K562 (cell line): ENCODE measurements around the gene EZH1. TPM values are rescaled to one million over a fixed set of nuclear protein-coding genes. Genes with fewer than 3 reads are reported as not detected.

Source experiments
- ATAC-seq: fragments of 200-7000 bp; cut with Tn5 transposase; 3 replicates; pipeline ENCODE4 v1.9.1; 2020; ENCODE audit warnings: moderate library complexity
- BruUV-seq: library from RNA; stranded (reverse); fragments of 400-500 nt; replicated peaks from 2 replicates; lab custom pipeline; 2021; lab: Mats Ljungman, UMichigan
- CTCF ChIA-PET: fragments of 300-600 bp; formaldehyde crosslinking; extraction: SDS; loops from one replicate; lab custom pipeline; 2021; ENCODE audit warnings: low intra/inter-chr PET ratio; lab: Yijun Ruan, JAX
- POLR2A ChIA-PET: fragments of 300-600, 350-650 bp; sonication (Branson Sonifier 250); formaldehyde crosslinking; extraction: SDS; loops from one replicate; lab custom pipeline; 2021; ENCODE audit warnings: antibody characterized with exemption, inconsistent platforms; lab: Yijun Ruan, JAX
- DNase-seq, 4 experiments: peaks; one replicate each; pipeline versions ENCODE4 v3.0.0 to v3.0.0-alpha.2; 2011 to 2018; ENCODE audit warnings: low spot score in 3 of 4, mixed read lengths in 3 of 4; ENCODE audit errors: extremely low read depth in 1 of 4
- FAIRE-seq: peaks from 2 replicates; lab custom pipeline; 2011; peaks lifted over from hg19 to GRCh38; lab: Jason Lieb, UNC
- H2AFZ ChIP-seq: 2 replicates; pipeline ENCODE4 v1.6.0; 2011; ENCODE audit warnings: low read depth, low read length, control low read depth, inconsistent platforms
- H3K27ac ChIP-seq: fragments of 200-600 bp; 3 replicates; pipeline ENCODE4 v1.8.0; 2011; ENCODE audit warnings: low read depth, mild to moderate bottlenecking, control low read depth, inconsistent platforms, low read length, moderate library complexity, mixed read lengths; ENCODE audit errors: extremely low read depth
- H3K27me3 ChIP-seq, 2 experiments: fragments of 300-600 bp in 1 of 2; 2 replicates in 1 of 2; 3 replicates in 1 of 2; pipeline versions ENCODE4 v1.6.0 to v1.8.0; 2011; ENCODE audit warnings: inconsistent platforms in 2 of 2, low read length in 2 of 2, mild to moderate bottlenecking in 1 of 2, mixed read lengths in 1 of 2, moderate library complexity in 1 of 2; ENCODE audit not compliant: control insufficient read depth in 2 of 2, insufficient read depth in 2 of 2
- H3K36me3 ChIP-seq: fragments of 300-600 bp; 3 replicates; pipeline ENCODE4 v1.8.0; 2011; ENCODE audit warnings: mild to moderate bottlenecking, low read length, inconsistent platforms; ENCODE audit not compliant: control insufficient read depth, insufficient read depth
- H3K4me1 ChIP-seq, 2 experiments: fragments of 200-600 bp in 1 of 2; replicated peaks in 1 of 2; 2 replicates in 1 of 2; 3 replicates in 1 of 2; pipeline versions ENCODE4 v1.5.1 to v1.8.0; 2011; ENCODE audit warnings: inconsistent platforms in 2 of 2, low read length in 2 of 2, mild to moderate bottlenecking in 1 of 2, mixed read lengths in 1 of 2, moderate library complexity in 1 of 2; ENCODE audit not compliant: control insufficient read depth in 2 of 2, insufficient read depth in 2 of 2
- H3K4me2 ChIP-seq: 2 replicates; pipeline ENCODE4 v1.6.1; 2011; ENCODE audit warnings: low read length, control low read depth, inconsistent platforms, mixed read lengths; ENCODE audit not compliant: insufficient read depth
- H3K4me3 ChIP-seq: fragments of 200-600 bp; sonication (generic), shearing (Covaris generic); 2 replicates; pipeline ENCODE4 v1.5.1; 2016; ENCODE audit warnings: control low read depth, inconsistent platforms
- H3K79me2 ChIP-seq: fragments of 200-600 bp; 3 replicates; pipeline ENCODE4 v1.8.0; 2011; ENCODE audit warnings: low read length, inconsistent platforms; ENCODE audit not compliant: control insufficient read depth, insufficient read depth
- H3K9ac ChIP-seq, 2 experiments: 2 replicates each; pipeline versions ENCODE4 v1.6.0 to v1.6.1; 2011; ENCODE audit warnings: low read depth in 2 of 2, low read length in 2 of 2, control low read depth in 1 of 2, inconsistent platforms in 1 of 2, mild to moderate bottlenecking in 1 of 2, mixed read lengths in 1 of 2; ENCODE audit not compliant: insufficient read depth in 1 of 2
- H3K9me1 ChIP-seq: one replicate; pipeline ENCODE4 v1.6.0; 2011; ENCODE audit warnings: inconsistent platforms, mild to moderate bottlenecking, low read length, moderate library complexity; ENCODE audit not compliant: control insufficient read depth, insufficient read depth
- H3K9me3 ChIP-seq: replicated peaks from 2 replicates; pipeline ENCODE4 v1.5.1; 2011; ENCODE audit warnings: low read depth, low read length, inconsistent platforms; ENCODE audit not compliant: control insufficient read depth, insufficient read depth
- H4K20me1 ChIP-seq: replicated peaks from 2 replicates; pipeline ENCODE4 v1.6.1; 2011; ENCODE audit warnings: low read length, inconsistent platforms, mixed read lengths; ENCODE audit not compliant: control insufficient read depth, insufficient read depth
- BRF1 ChIP-seq: IDR thresholded peaks from 3 replicates; pipeline ENCODE4 v1.6.1; 2011; ENCODE audit warnings: borderline replicate concordance, mild to moderate bottlenecking; ENCODE audit not compliant: insufficient read length; ENCODE audit errors: extremely low read depth
- HDAC2 ChIP-seq: fragments of 450-650 bp; IDR thresholded peaks from 2 replicates; pipeline ENCODE4 v1.6.1; 2016; ENCODE audit warnings: mild to moderate bottlenecking
- SPI1 ChIP-seq: IDR thresholded peaks from 2 replicates; pipeline ENCODE4 v1.6.1; 2011; ENCODE audit warnings: low read depth, low read length, control low read depth, borderline replicate concordance
- ZNF274 ChIP-seq: IDR thresholded peaks from 2 replicates; pipeline ENCODE4 v1.6.1; 2011; ENCODE audit warnings: low read depth, mild to moderate bottlenecking, low read length, moderate library complexity, borderline replicate concordance
- in situ Hi-C: fragments of 300-500 bp; cut with MboI; formaldehyde crosslinking; loops from 4 replicates; pipeline ENCODE4 v1.15.0; 2018; ENCODE audit warnings: inconsistent platforms, mixed read lengths
- intact Hi-C: fragments of 100-400 bp; cut with micrococcal nuclease; formaldehyde crosslinking; loops from 2 replicates; pipeline ENCODE4 v1.14.2; 2022
- polyA plus RNA-seq, 8 experiments: library from polyadenylated mRNA; depleted of rRNA in 4 of 8; stranded (reverse) in 5 of 8; unstranded in 3 of 8; fragments of >200 nt; fragmentation: Nextera tagmentation in 2 of 8; fragmentation: Illumina TruSeq in 1 of 8; extraction: Ambion mirVana in 2 of 8; extraction: Trizol in 1 of 8; gene quantifications; 2 replicates each; pipeline versions ENCODE4 v1.2.1 to v1.2.3, GENCODE V29; 2011 to 2014; ENCODE audit warnings: inconsistent platforms in 1 of 8, missing spikeins in 1 of 8
- total RNA-seq, 7 experiments: library from RNA; depleted of rRNA in 6 of 7; stranded (reverse); fragments of >200 nt in 6 of 7; fragmentation: Illumina TruSeq in 2 of 7; extraction: Trizol in 2 of 7; gene quantifications; 2 replicates each; pipeline versions ENCODE4 v1.2.1 to v1.2.3, GENCODE V29; 2011 to 2021; ENCODE audit warnings: low replicate concordance in 1 of 7
- TF ChIP-seq, protein P1 (sequence below): fragments of 250-450 bp; sonication (Bioruptor Pico); IDR thresholded peaks from 2 replicates; pipeline ENCODE4 v1.6.1; 2021; ENCODE audit warnings: mild to moderate bottlenecking
- TF ChIP-seq, protein P2 (sequence below): sonication (generic); IDR thresholded peaks from 2 replicates; pipeline ENCODE4 v1.6.1; 2016
- TF ChIP-seq, protein P3 (sequence below): sonication (generic); formaldehyde crosslinking; IDR thresholded peaks from 2 replicates; pipeline ENCODE4 v1.8.0; 2022; ENCODE audit warnings: mild to moderate bottlenecking, missing genetic modification reagents
- TF ChIP-seq, protein P4 (sequence below): IDR thresholded peaks from 3 replicates; pipeline ENCODE4 v1.6.1; 2011; ENCODE audit warnings: borderline replicate concordance, mild to moderate bottlenecking; ENCODE audit not compliant: insufficient read length, insufficient read depth

The EZH1 gene
- total and polyA plus RNA-seq, 9 of the 15 experiments (the other 6 are each of a cell fraction or from before 2014, with no cell fraction given): 8.6 to 40.8 (median 22.9) TPM

DNA sequence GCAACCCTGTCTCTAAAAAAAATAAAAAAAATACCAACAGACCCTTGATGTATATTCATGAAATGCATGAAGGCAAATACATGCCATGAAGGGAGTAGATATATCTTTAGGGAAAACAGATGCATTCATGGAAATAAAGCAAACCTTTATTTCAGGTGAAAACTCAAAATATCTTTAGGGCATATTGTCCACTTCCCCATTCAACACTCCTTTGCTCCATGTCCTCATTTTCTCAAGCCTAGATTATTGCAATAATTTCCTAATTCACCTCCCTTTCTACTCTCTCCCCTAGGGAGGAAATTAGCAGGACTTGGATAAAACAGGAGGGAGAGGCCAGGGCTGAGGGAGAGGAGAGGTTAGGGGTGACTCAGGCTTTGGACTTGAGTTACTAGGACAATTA lies 22.7 kb upstream of the EZH1 start:
- no peaks in the 10 kb centered on the region for H3K36me3 ChIP-seq
- no peak for ATAC-seq
- H2AFZ ChIP-seq: peak overlapping the region; percentile 87
- no peaks in the 10 kb centered on the region for H4K20me1 ChIP-seq
- no TSS peak for BruUV-seq
- no peaks in the 10 kb centered on the region for H3K79me2 ChIP-seq
- H3K27me3 ChIP-seq: no peaks in the 10 kb centered on the region
- ChIA-PET POLR2A (interaction anchor here (1.4 to 1.6 kb wide), 2 partner anchors 16 to 50 kb away, joined by 3 read pairs; no protein-coding TSS in a partner anchor), CTCF (no interaction called here)
- no peak overlapping the region for H3K4me3 ChIP-seq
- FAIRE-seq: peak; percentile 29
- H3K9me3 ChIP-seq: no peaks in the 10 kb centered on the region
- DNase-seq: no peak
- peaks cover 11 to 14% of the 10 kb centered on the region in 2 experiments; a peak in 3 of 5 replicates for H3K4me1 ChIP-seq
- intact Hi-C loops (no loop called here), in situ Hi-C loops (no loop called here)
- H3K9ac ChIP-seq: no peak overlapping the region
- peak overlapping the region; percentile 30; the same call in 1 of the 2 replicates for H3K4me2 ChIP-seq
- no peak overlapping the region for H3K27ac ChIP-seq
- TF ChIP-seq SPI1: peak; percentile 57; the same call in 1 of the 2 replicates
- TF ChIP-seq BRF1: no peak
- TF ChIP-seq ZNF274: no peak
- TF ChIP-seq, protein P1, sequence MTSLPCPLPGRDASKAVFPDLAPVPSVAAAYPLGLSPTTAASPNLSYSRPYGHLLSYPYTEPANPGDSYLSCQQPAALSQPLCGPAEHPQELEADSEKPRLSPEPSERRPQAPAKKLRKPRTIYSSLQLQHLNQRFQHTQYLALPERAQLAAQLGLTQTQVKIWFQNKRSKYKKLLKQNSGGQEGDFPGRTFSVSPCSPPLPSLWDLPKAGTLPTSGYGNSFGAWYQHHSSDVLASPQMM (CRISPR knock-in tag): no peak
- TF ChIP-seq, protein P2, sequence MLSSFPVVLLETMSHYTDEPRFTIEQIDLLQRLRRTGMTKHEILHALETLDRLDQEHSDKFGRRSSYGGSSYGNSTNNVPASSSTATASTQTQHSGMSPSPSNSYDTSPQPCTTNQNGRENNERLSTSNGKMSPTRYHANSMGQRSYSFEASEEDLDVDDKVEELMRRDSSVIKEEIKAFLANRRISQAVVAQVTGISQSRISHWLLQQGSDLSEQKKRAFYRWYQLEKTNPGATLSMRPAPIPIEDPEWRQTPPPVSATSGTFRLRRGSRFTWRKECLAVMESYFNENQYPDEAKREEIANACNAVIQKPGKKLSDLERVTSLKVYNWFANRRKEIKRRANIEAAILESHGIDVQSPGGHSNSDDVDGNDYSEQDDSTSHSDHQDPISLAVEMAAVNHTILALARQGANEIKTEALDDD: 0 out of 2 replicates have a peak, but pooled peaks have one; percentile 31
- TF ChIP-seq, protein P3, sequence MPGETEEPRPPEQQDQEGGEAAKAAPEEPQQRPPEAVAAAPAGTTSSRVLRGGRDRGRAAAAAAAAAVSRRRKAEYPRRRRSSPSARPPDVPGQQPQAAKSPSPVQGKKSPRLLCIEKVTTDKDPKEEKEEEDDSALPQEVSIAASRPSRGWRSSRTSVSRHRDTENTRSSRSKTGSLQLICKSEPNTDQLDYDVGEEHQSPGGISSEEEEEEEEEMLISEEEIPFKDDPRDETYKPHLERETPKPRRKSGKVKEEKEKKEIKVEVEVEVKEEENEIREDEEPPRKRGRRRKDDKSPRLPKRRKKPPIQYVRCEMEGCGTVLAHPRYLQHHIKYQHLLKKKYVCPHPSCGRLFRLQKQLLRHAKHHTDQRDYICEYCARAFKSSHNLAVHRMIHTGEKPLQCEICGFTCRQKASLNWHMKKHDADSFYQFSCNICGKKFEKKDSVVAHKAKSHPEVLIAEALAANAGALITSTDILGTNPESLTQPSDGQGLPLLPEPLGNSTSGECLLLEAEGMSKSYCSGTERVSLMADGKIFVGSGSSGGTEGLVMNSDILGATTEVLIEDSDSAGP: no peak
- TF ChIP-seq HDAC2: no peak
- TF ChIP-seq, protein P4, sequence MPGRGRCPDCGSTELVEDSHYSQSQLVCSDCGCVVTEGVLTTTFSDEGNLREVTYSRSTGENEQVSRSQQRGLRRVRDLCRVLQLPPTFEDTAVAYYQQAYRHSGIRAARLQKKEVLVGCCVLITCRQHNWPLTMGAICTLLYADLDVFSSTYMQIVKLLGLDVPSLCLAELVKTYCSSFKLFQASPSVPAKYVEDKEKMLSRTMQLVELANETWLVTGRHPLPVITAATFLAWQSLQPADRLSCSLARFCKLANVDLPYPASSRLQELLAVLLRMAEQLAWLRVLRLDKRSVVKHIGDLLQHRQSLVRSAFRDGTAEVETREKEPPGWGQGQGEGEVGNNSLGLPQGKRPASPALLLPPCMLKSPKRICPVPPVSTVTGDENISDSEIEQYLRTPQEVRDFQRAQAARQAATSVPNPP: no peak
- H3K9me1 ChIP-seq: no peaks in the 10 kb centered on the region
